ENCODE results near the gene PCBP1. TPM values are rescaled to one million over a fixed set of nuclear protein-coding genes. Genes with fewer than 3 reads are reported as not detected.

Gene PCBP1
- total RNA-seq, 4 donors from 2014 or later = 189 to 236 (median 222) TPM

GRCh38 chr2:70089220-70089982 is 2.1 kb downstream of the PCBP1 start:
- Histone ChIP-seq H3K9me3 (no peaks in the 10 kb centered on the region), H3K36me3 (no peaks in the 10 kb centered on the region), H3K4me1 (peaks cover 44% of the 10 kb centered on the region), H3K4me3 (peak overlapping the region; percentile 68), H3K27ac (peak overlapping the region; percentile 99), H3K27me3 (no peaks in the 10 kb centered on the region)
- TF ChIP-seq POLR2AphosphoS5 (IDR thresholded peaks at IDR 0.05) = no peak
- TF ChIP-seq POLR2A (IDR thresholded peaks at IDR 0.05) = no peak
- TF ChIP-seq EP300 (IDR thresholded peaks at IDR 0.05) = no peak
- no peak for TF ChIP-seq CTCF (IDR thresholded peaks at IDR 0.05)
- peak in 1 of 2 donors; percentile 80 for DNase-seq (ENCODE audit: low spot score in 2 of 2)
- WGBS = 10% methylated on average over 11 of the region's 11 CpGs

- Histone ChIP-seq H3K27me3 (no peaks in the 10 kb centered on the region), H3K27ac (peak overlapping the region; percentile 99), H3K9me3 (no peaks in the 10 kb centered on the region), H3K4me3 (peak overlapping the region; percentile 68), H3K4me1 (peaks cover 44% of the 10 kb centered on the region), H3K36me3 (no peaks in the 10 kb centered on the region)
- peak in 1 of 2 donors; percentile 34 for DNase-seq (ENCODE audit: low spot score in 2 of 2)
- 42% methylated on average over 6 of the region's 6 CpGs for WGBS
- no peak for TF ChIP-seq CTCF (IDR thresholded peaks at IDR 0.05)
- TF ChIP-seq POLR2AphosphoS5 (IDR thresholded peaks at IDR 0.05) = no peak
- no peak for TF ChIP-seq EP300 (IDR thresholded peaks at IDR 0.05)
- no peak for TF ChIP-seq POLR2A (IDR thresholded peaks at IDR 0.05)
Measured at GRCh38 chr2:70089983-70090525, 2.8 kb downstream of the PCBP1 start.

GRCh38 chr2:70090706-70091334 is 3.5 kb downstream of the PCBP1 start:
- Histone ChIP-seq H3K4me1 (peaks cover 44% of the 10 kb centered on the region), H3K9me3 (no peaks in the 10 kb centered on the region), H3K36me3 (no peaks in the 10 kb centered on the region), H3K4me3 (no peak overlapping the region), H3K27me3 (no peaks in the 10 kb centered on the region), H3K27ac (peak overlapping the region; percentile 99)
- peak in 1 of 2 donors; percentile 13 for DNase-seq (ENCODE audit: low spot score in 2 of 2)
- 83% methylated on average over 4 of the region's 4 CpGs for WGBS
- TF ChIP-seq POLR2AphosphoS5 (IDR thresholded peaks at IDR 0.05) (no peak), POLR2A (IDR thresholded peaks at IDR 0.05) (no peak), EP300 (IDR thresholded peaks at IDR 0.05) (no peak), CTCF (IDR thresholded peaks at IDR 0.05) (no peak)

- DNase-seq (ENCODE audit: low spot score in 2 of 2) = no peak
- Histone ChIP-seq H3K27ac (no peak overlapping the region), H3K4me3 (no peak overlapping the region)
Measured at GRCh38 chr2:70091364-70091763, 4.1 kb downstream of the PCBP1 start.

More at GRCh38 chr2:70091364-70091763, 4.1 kb downstream of the PCBP1 start:
- Histone ChIP-seq H3K9me3 (no peaks in the 10 kb centered on the region), H3K36me3 (no peaks in the 10 kb centered on the region), H3K4me1 (peaks cover 47% of the 10 kb centered on the region), H3K27me3 (no peaks in the 10 kb centered on the region)
- TF ChIP-seq CTCF (IDR thresholded peaks at IDR 0.05) = no peak
- no peak for TF ChIP-seq POLR2A (IDR thresholded peaks at IDR 0.05)
- TF ChIP-seq EP300 (IDR thresholded peaks at IDR 0.05) = no peak
- no peak for TF ChIP-seq POLR2AphosphoS5 (IDR thresholded peaks at IDR 0.05)
- 68% methylated on average over 2 of the region's 2 CpGs for WGBS
